Measurements from ENCODE around the gene GOLGA6L7. TPM values are rescaled to one million over a fixed set of nuclear protein-coding genes. Genes with fewer than 3 reads are reported as not detected.

The GOLGA6L7 gene
- total and polyA plus RNA-seq, 2 of the 4 experiments (the other 2 are of a cell fraction): not detected

DNA sequence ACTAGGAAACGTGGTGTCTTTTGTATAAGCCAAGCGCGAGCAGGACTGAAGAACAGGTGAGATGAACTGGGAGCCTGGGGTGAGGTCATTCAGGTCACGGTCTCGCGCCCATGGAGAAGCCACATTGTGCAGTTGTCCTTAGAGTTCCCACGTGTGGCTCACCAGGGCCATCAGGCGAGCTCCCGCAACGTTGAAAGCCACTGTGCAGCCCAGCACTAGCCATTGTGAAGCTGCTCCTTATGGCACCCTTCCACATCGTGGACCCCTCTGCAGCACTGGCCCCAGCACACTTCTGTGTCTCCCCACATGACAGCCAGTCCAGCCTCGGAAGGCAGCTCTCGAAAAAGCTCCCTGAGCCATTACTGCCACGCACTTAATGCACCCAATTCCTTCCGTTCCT lies 29.8 kb upstream of the GOLGA6L7 start:
- H3K9me3 ChIP-seq (ENCODE audit: control insufficient read depth, insufficient read depth, low read length): no peaks in the 10 kb centered on the region
- no peak overlapping the region for H3K9ac ChIP-seq (ENCODE audit: low read depth, low read length)
- no peak overlapping the region for H3K27ac ChIP-seq (ENCODE audit: insufficient read depth, low read length)
- no peak overlapping the region for H2BK120ac ChIP-seq (ENCODE audit: low read depth, low read length)
- no peaks in the 10 kb centered on the region; the same call in 1 of the 2 replicates for H3K4me1 ChIP-seq (ENCODE audit: control insufficient read depth, insufficient read depth, low read length)
- in situ Hi-C loops (cut with MboI; ENCODE audit: low sequenced_read_pairs) (no loop called here), dilution Hi-C loops (cut with HindIII; ENCODE audit: low sequenced_read_pairs, unreplicated experiment) (no loop called here), intact Hi-C loops (cut with micrococcal nuclease) (no loop called here)
- no peak overlapping the region for H3K56ac ChIP-seq (ENCODE audit: extremely low read depth, insufficient read depth, low read length)
- H3K18ac ChIP-seq (ENCODE audit: low read depth, low read length): no peak overlapping the region
- ChIA-PET POLR2A (ENCODE audit: unreplicated experiment) (no interaction called here), CTCF (interaction anchor here (1.6 kb wide), 1 partner anchor 10 kb away, joined by 4 read pairs; no protein-coding TSS in a partner anchor)
- no peak overlapping the region for H3K4ac ChIP-seq (ENCODE audit: low read depth, low read length)
- H2AK9ac ChIP-seq (replicated peaks; ENCODE audit: low read depth, low read length, poor library complexity): no peak overlapping the region
- no peak overlapping the region for H4K5ac ChIP-seq (ENCODE audit: low read depth, low read length)
- H3K4me2 ChIP-seq (ENCODE audit: low read depth, low read length): no peak overlapping the region
- no TSS peak for BruUV-seq (replicated peaks)
- H3K23ac ChIP-seq (ENCODE audit: low read depth, low read length): no peak overlapping the region
- 85% methylated on average over 8 of the region's 15 CpGs; no CpG with 5 or more reads in 1 of the 2 experiments for WGBS, 2 experiments (ENCODE audit: extremely low coverage in 2 of 2, insufficient read length in 1 of 2)
- no peak overlapping the region for H2AK5ac ChIP-seq (ENCODE audit: low read depth, low read length)
- DNase-seq (no peak), ATAC-seq (ENCODE audit: low read depth) (no peak)
- no peak overlapping the region for H3K14ac ChIP-seq (replicated peaks; ENCODE audit: low read depth, low read length)
- H4K8ac ChIP-seq (ENCODE audit: low read depth in 2 of 2, low read length in 2 of 2): no peak overlapping the region
- H3K27me3 ChIP-seq (ENCODE audit: control insufficient read depth, insufficient read depth, low read length): peaks cover 6% of the 10 kb centered on the region
- H3K9me1 ChIP-seq (ENCODE audit: insufficient read depth, low read length): no peaks in the 10 kb centered on the region
- no peaks in the 10 kb centered on the region for H3K79me1 ChIP-seq (ENCODE audit: low read depth in 1 of 2, low read length in 2 of 2)
- no peaks in the 10 kb centered on the region for H3K36me3 ChIP-seq (ENCODE audit: control insufficient read depth, insufficient read depth, low read length)
- H4K20me1 ChIP-seq (ENCODE audit: insufficient read depth, low read length): no peaks in the 10 kb centered on the region
- no peak overlapping the region for H2BK5ac ChIP-seq (ENCODE audit: low read depth, low read length, poor library complexity, severe bottlenecking)
- no peak overlapping the region for H2BK20ac ChIP-seq (ENCODE audit: low read depth, low read length)
- H4K91ac ChIP-seq (ENCODE audit: insufficient read depth, low read depth, low read length): no peak overlapping the region
- TF ChIP-seq RCOR1 (IDR thresholded peaks at IDR 0.05; ENCODE audit: insufficient replicate concordance, low read length) (no peak), MAZ (IDR thresholded peaks at IDR 0.05; ENCODE audit: borderline replicate concordance, low read depth, low read length) (no peak), MXI1 (IDR thresholded peaks at IDR 0.05; ENCODE audit: borderline replicate concordance, low read depth, low read length) (no peak), RFX5 (IDR thresholded peaks at IDR 0.05; ENCODE audit: low read depth, low read length) (no peak), CEBPB (IDR thresholded peaks at IDR 0.05; ENCODE audit: low read depth, low read length) (no peak)
- no peak overlapping the region for H2AFZ ChIP-seq (replicated peaks; ENCODE audit: low read length, poor library complexity)
- no peak overlapping the region for H3K4me3 ChIP-seq (ENCODE audit: insufficient read depth, low read depth, low read length)
- no peak overlapping the region for H2BK15ac ChIP-seq (ENCODE audit: low read depth, low read length)

Data from IMR-90 (cell line).